Activated T-cell treated with anti-CD3 and anti-CD28 coated beads for 1 hour (primary cell): ENCODE measurements around the gene NEO1.

Source experiments
- DNase-seq: peaks from one replicate; pipeline ENCODE4 v3.0.0-alpha.2; 2020; ENCODE audit warnings: low read depth

NEO1 gene

DNA sequence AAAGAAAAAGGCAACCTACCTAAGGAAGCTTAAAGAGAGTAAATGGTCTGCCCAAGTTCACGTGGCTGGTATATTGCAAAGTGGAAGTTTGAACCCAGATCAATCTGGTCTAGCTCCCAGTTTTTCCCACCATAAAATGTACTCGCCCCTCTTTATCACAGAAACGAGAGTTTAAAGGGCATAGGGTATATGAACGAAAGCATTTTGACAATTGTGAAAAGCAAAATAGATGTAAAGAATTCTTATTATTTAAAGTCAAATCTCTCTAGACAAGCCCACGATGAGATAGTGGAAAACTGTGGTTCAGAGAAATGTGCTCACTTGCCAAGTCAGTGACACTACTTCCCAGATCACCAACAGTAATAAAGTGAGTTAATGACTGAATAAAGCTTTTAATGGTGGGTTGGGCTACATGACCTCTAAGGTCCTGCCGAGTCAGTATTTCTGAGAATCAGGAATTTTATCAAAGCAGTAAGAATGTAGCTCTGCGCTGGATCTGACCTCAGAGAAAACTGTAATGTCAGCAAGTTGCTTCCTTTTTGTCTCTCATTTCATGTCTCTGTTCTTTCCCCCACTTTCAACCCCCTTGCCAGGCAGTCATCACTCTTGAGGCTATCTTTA, 23.3 kb upstream of the NEO1 start:
- no peak for DNase-seq

DNA sequence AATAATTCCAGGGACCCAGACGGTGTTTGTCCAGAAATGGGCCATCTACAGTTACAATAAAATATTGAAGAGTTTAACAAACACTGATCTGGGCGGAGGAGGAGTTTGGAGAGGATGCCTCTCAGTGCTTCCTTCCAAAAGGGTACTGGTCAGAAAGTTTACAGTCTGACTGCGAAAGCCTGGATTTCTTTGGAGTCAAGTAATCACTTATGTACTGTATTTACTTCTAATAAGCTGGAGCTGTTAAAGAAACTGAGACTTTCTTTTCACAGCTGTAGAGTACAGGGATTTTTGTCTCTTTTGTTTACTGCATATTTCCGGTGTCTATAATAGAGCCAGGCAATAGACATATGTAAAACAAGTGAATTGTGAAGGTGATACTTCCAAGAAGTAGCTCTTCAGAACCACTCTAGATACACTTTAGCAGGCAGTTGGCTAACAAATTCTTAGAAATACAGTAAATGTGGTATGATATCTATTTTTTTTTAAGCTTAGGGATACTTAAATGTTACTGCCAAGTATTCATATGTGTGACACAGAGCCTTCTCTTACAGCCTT, 22.1 kb upstream of the NEO1 start:
- DNase-seq: no peak

DNA sequence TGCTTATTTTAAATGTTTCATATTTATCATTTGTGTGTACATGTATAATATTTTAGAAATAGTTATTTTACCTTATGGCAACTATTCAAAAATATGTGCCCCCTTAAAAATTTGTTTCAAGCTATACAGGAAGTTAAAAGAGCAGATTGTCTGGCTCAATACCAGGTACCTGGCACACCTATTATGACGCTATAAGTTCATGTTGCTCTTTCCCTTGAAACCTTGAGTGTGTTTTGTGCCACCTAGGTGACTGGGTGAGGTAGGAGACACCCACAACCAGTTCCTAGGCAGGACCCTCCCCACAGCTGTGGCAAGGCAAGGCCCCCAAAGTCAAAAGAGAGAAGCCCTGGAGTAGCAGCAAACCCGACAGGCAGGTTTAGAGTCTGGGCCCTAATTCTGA, 20.6 kb upstream of the NEO1 start:
- DNase-seq: no peak

DNA sequence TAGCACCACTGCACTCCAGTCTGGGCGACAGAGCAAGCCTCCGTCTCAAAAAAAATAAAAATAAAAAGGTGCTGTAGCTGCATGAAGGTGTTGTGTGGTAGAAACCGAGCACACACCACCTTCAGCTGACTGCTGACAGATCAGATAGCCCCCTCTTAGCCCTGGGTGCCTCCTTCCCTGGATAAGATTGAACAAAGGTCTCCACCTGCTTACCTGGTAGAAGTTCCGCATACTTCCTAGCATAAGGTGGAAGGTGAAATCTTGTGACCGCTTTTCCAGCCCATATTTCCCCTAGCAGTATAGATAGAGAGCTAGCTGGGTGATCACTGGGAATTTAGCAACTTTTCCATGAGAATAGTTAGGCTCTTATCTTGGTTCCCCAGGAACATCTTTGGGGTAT, 18.7 kb upstream of the NEO1 start:
- DNase-seq: no peak

DNA sequence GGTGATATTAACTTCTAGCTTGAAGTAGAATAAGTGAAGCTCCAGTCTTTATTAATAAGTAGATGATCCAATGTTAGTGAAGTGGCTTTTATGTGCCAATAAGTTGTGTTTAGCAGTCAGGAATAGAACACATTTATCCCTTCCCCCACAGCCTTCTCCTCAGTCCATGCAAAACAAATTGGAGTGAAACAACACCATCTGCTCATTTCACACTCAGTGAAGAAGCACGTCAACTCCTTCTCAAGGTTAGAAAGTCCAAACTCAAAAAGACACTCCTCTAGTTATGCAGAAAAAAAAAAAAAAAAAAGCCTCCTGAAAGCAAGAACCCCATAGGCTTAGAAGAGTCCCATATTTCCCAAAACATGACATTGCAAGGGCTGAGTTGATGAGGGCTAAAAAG, 18.0 kb upstream of the NEO1 start:
- DNase-seq: no peak

DNA sequence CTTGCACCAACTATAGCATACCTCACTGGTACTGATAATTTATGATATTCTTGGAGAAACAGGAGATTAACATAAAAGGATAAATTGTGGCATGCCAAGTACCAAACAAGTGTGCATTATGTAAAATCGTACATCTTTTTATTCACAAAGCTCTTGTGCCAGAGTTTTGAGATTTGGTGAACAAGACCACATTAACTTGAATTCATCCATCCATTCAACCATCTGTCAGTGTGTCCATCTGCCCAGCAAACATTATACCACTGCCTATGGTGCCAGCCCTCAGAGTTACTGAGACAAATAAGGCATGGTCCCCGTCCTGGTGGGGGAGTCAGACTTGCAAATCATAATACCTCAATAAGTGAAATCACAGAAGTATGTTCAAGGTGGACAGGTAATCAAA, 17.0 kb upstream of the NEO1 start:
- no peak for DNase-seq

DNA sequence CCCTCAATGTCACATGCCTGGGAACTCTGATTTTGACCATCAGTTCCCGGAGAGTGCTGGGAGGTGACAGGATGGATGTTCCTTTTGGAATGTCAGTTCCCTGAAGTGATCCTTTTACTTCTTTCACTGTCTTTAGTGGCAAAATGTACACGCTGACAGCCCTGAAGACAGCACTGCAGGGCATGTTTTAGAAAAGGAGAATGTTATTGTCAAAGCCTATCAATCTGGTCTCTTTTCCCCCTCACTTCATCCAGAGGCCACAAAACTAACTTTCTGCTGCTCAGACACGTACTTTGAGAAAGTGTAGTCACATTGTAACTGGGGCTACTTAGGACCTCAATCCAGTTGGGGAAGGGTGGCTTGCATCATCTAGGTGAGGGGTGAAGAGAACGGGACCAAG, 14.0 kb upstream of the NEO1 start:
- no peak for DNase-seq

DNA sequence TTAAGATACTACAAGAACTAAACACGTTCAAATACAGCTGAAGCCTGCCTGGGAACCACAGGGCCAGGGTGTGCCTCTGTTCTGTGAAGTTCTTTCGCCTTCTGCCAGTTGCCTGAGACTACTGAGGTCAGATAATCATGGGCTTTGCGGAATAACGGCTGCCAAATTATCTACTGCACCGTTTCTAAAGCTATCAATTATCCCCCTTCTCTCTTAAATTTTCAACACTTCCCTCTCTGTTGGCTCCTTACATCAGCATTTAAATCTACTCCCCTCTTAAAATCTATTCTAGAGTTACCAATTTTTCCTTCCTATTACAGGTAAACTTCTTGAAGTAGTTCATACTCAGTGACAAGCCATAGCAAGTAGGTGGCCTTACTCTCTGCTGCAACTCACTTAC, 6.2 kb upstream of the NEO1 start:
- no peak for DNase-seq

DNA sequence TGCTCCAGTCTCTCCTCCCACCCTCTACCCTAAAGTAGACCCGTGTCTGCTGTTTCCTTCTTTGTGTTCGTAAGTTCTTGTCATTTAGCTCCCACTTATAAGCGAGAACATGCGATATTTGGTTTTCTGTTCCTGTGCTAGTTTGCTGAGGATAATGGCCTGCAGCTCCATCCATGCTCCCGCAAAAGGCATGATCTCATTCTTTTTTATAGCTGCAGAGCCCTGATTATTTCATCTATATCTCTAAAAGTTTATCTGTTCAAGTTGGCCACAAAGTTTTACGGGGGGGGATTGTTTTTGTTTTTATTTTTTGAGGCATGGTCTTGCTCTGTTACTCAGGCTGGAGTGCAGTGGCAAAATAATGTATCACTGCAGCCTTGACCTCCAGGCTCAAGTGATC, 4.4 kb upstream of the NEO1 start:
- DNase-seq: no peak

DNA sequence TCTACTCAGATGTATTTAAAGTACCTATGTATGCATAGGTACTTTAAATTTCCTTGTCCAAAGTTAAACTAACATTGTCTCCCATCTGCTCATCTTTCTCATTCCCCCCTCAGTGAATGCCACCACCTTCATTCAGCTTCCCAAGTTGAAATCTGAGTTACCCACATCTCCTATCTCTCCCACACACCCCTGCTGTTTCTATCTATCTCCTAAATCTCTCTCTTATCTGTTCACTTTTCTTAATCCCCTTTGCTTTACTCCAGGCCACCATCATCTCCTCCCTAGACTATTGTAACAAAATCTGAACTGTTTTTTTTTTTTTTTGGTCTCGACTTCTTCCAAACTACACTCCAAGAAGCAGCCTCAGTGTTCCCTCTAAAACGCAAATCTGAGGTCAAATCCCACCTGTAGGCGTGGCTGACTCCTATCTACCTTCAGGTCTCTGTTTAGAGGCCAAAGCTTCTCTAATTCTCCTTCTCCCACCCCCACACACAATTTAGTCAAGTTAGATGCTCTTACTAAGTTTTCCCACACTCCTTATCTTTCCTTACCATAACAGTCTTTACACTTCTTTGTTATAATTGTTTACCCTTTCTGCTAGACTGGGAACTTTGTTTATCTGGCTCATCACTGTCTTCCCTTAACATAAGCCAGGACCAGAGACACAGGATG, 3.5 kb upstream of the NEO1 start:
- no peak for DNase-seq

DNA sequence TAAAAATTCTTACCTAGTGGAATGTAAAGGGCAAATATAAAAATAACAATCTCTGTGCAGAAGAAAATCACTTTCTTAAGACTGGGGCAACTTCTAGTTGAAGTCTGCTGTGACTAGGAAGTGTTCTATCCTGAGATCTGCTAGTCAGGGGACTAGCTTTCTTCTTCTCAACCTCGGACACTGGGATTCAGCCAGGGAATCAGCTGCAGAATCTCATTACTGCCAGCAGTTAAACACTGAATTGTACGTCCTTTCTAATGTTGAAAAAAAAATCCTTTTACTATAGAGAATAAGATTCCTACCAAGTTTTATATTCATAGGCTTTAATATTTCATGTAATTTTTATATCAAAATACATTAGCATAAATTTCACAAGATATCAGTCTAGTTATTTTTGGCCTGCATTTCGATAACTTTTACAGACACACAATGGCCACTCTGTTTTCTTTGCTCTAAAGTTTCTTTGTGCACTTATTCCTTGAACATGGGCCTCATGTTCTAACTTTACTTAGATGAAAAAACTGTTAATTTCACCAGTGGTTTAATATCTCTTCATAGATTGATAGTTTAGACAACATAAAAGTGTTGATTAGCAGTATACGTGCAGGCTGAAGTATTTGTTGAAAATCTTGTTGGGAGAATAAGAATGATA, 2.6 kb upstream of the NEO1 start:
- no peak for DNase-seq

DNA sequence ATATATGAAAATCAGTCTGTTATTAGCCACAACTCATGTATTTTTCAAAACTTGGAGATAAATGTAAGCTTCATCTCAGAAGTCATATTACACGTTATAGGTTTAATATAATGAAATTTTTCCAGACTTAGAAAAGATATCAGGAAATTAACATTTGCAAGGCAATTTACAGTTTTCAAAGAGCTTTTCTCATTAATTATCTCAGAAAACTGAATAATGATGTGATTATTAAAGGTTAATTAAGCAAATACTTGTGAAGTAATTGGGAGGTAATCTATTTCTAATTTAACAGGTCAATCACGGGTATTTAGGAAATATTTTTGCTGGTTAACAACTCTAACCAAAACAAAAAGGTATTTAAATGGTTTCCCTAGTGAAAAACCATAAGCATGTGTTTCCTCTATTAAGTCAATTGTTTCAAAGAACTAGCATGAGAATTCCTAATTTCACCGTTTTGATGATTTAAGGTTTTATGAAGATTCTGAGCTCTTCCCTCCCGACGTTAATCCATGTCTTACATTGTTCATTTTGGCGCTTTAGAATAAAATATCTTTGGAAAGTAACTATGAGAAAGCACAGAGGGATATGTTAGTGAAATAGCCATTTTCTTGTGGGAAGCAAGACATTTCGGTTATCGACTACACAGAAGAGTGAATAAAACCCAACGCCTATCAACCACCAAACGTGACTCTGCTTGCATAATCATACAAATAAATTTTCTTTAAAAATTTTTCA, 1.5 kb upstream of the NEO1 start:
- DNase-seq: no peak

DNA sequence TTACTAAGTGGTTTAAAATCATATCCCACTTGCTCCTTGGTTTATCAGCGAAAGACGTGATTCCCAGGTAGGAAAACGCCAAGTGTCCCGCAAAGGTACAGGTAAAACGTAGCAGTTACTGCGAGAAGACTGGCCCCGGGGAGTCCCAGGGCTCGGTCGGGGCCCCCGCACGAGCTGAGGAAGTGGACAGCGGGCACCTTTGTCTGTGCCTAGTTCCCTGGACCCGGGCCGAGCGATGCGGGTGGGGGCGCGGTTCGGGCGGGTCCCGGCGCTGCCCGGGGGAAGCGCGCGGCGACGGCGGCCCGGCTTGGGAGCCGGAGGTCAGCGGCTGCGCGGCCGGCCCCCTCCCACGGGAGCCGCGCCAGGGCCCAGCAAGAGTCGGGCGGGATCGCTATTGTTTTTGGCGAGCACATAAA, 864 bp upstream of the NEO1 start:
- DNase-seq: peak; percentile 2

DNA sequence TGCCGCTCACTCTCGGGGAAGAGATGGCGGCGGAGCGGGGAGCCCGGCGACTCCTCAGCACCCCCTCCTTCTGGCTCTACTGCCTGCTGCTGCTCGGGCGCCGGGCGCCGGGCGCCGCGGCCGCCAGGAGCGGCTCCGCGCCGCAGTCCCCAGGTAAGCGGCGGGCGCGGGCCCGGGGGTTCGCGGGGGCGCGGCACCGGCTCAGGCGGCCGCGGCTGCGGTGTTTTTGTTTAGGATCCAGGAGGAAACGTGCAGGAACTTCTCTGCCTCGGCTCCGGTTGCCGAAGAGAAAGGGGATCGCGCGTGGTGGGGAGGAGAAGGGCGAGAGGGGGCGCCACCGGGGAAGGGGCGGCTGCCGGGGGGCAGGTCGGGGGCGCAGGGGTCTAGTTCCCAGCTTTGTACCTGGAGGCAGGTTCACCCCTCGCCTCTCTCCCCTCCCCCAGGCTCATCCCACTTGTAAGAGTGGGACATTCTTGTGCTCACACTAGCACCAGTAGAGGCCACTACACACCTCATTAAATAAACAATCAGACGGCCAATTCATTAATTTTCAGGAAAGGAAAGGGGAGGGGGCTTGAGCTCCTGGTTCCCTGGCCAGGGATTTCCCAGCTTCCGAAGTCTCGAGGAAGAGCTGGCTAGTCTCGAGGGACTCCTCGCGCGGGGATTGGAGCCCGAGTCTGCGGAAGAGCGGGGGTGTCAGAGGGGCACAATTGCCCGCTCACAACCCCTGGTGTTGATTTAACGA, 562 bp downstream of the NEO1 start:
- DNase-seq: peak; percentile 3

DNA sequence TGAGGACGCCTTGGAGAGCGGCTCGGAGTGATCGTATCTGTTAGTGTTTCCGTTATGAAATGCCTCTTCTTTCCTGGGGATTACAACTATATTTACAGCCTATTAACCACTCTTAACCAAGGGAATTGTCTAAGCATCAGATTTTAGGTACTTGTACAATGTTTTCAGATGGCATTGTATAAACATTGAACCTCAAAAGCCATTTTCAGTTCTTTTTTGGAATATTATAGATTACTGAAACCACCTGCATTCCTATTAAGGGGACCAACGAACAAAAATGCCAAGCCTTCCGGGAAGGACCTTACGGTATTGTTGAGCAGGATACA, 1.1 kb downstream of the NEO1 start:
- DNase-seq: no peak

DNA sequence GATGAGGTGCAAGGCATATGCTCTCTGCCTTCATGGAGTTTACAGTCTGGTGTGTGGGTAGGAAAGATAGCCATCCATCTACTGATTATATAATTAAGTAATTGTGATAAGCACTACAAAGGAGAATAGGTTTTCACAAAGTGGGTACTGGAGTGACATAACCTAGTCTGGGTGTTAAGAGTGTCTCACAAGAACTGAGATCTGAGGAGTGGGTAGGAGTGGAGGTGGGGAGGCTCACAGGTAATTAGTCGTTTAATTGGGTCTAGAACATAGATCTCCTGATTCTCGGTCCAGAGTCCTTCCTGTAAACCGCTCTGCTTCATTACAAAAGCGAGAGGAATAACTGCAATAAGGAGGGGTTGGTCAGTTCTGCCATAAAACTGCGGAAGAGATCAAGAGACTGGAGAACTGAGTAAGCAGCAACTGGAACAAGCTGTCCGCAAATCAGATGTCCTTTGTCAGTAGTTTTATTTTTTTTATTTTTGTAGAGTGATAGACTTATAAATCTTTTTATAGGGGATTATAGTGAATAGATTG, 2.2 kb downstream of the NEO1 start:
- no peak for DNase-seq

DNA sequence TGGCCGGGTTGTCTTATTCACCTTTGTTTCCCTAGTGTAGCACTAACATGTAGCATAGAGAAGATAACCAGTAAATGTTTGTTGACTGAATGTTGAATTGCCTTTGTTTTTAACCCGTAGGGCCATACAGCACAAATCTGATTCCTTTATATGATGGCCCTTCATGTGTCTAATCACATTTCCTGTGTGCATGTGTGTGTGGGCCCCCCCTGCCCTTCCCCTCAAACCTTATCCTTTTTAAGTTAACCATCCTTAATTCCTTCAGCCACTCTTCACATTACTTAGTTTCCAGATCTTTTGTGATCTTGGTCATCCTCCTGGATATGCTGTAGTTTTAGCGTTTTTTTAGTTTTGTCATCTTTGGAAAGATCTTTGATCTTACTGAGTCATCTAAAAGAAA, 4.2 kb downstream of the NEO1 start:
- no peak for DNase-seq

DNA sequence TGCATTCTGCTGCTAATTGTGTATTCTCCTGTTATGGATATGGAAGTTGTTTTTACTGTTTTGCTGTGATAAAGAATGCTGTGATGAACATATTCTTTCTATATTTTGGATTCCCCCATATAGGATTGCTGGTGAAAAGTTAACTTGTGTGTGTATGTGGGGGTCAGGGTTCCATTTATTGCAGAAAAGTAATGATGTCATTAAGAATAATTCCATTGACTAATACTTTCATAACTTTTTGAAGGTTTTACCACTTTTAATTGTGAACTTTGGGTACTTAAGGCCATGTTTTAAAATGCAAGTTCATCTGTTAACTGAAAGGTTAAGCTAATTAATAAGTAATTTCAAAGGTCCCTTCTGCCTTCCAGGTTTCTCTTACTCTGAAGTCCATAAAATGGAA, 6.2 kb downstream of the NEO1 start:
- no peak for DNase-seq

DNA sequence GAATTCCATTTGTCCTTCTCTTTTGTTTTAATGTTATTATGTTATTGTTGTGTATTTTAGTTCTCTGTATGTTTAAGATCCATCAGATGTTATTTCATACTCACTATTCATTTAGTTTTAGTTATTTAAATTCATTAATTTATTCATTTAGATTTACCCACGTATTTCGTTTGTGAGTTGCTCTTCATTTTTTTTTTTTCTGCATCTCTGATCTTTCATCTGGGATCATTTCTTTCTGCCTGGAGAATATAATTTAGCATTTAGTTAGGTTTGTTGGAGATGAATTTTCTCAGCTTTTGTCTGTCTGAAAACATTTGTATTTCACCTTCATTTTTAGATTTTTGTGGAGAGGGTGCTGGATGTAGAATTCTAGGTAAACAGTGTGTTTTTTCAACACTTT, 12.9 kb downstream of the NEO1 start:
- no peak for DNase-seq

DNA sequence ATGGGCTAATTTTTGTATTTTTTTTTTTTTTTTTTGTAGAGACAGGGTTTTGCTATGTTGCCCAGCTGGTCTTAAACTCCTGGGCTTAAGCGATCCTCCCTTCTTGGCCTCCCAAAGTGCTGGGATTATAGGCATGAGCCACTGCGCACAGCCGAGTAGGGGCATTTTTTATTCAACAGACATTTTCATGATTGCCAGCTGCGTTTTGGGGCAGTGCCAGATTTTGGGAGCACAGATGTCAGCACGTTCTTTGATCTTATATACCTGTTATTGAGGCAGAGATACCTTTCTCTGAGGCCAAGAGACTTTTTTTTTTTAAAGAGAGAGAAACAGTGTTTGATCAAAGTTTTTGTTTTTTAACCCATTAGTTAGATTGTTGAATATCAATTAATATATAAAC, 16.8 kb downstream of the NEO1 start:
- no peak for DNase-seq

DNA sequence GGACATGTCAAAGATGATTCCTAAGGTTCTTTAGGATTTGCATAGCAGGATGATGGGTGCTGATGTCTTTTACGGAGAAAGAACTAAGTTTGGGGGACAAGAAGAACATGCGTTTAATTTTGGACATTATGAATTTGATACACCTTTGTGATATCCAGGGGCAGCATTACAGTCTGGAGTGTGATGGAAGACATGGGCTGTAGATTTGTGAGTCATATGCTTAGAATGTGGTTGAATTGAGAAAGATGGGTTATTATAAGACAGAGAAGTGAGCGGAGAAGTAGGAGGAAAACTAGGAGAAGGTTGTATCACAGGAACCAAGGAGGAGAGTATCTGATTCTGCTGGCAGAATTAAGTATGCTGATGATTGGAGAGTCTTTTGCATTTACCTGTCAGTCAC, 20.6 kb downstream of the NEO1 start:
- no peak for DNase-seq

DNA sequence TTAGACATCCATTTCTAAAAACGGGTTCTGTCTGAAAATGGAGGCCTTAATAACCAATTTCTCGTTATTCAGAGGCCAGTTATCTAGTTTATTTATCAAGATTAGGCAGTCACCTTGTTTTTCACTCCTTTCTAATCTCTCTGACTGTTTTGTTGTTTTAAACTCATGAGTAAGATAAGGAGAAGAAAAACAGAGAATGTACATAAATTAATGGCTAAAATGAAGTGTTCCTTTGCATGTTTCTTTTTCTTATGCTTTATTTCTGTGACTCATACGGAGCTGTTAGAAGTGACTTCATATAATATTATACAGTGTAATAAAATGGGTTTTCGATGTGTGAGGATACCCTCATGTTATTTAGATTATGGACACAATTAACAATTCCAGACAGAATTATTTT, 22.0 kb downstream of the NEO1 start:
- no peak for DNase-seq
